IPS-NIHi7 (cell line): Measurements from ENCODE around the gene CAPZA2.
A peak's percentile ranks its signal among the peaks of the same experiment; 100 is the strongest.

ENCODE experiments used
- DNase-seq: peaks from one replicate; pipeline ENCODE4 v3.0.0; 2012; ENCODE audit warnings: mixed read lengths; ENCODE audit errors: extremely low spot score

Gene CAPZA2

GRCh38 chr7:116861717-116862116 lies 670 bp upstream of the CAPZA2 start:
- DNase-seq: no peak

GRCh38 chr7:116862951-116863670 lies 724 bp downstream of the CAPZA2 start:
- DNase-seq: peak; percentile 49

GRCh38 chr7:116863936-116864500 lies 1.6 kb downstream of the CAPZA2 start:
- DNase-seq: no peak

DNA sequence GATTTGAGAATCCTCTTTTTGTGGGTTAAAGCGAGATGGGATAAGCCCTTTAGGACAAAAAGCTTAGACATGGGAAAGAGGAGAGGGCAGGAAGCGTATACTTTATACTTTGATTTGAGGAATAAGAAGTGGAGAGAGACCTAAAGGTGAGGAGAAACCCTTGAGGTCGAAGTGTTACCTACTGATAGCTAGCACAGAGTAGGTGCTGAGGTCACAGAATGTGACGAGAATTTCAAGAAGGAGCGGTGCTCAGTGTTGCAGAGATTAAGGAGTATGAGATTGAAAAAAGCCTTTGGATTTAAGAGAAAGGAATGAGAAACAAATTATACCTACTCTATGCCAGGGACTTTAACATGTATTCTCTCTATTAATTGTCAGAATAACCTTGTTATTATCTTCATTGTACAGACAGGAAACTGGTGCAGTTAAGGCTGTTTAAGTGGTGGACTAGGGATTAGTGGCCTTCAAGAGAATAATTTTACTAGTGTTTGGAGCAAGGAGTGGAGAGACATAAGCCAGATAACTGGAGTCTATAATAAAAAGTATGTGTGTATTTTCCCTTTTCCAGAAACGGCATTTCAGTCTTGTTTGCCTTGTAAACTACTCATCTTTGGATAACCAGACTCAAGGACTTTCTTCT lies 8.8 kb downstream of the CAPZA2 start:
- no peak for DNase-seq

DNA sequence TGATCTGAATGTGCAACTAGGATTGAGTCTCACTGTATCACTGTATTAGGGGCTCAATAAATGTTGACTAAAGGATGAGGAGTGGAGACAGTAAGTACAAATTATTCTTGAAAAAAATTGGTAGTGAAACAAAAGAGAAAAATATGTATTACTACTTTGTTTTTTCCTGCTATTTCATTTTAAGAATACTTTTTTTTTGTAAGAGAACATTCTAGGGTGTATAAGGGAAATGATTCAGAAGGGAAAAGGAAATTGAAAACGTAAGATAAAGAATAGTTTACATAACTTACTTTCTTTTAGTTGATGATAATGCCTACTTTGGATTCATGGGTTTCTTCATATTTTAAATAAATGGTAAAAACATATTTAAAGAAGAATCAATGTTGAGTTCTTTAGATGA lies 9.6 kb downstream of the CAPZA2 start:
- DNase-seq: no peak

DNA sequence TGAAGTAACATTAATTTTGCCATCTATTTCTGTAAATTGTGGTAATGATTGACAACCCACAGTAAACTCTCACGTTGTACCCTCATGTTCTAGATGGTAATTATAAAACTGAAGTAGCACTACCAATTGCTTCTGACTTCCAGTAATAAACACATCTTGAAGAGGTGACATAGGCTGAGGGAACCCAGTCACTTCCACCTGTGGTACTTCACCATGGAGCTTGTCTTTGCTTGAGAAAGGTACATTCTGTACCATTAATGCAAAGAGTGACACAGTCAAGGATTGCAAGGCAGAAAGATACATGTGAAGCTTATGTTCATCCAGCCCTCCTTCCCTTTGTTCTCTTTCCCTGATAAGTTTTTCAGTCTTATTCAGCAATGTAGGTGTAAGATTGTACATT lies 11.2 kb downstream of the CAPZA2 start:
- DNase-seq: no peak

DNA sequence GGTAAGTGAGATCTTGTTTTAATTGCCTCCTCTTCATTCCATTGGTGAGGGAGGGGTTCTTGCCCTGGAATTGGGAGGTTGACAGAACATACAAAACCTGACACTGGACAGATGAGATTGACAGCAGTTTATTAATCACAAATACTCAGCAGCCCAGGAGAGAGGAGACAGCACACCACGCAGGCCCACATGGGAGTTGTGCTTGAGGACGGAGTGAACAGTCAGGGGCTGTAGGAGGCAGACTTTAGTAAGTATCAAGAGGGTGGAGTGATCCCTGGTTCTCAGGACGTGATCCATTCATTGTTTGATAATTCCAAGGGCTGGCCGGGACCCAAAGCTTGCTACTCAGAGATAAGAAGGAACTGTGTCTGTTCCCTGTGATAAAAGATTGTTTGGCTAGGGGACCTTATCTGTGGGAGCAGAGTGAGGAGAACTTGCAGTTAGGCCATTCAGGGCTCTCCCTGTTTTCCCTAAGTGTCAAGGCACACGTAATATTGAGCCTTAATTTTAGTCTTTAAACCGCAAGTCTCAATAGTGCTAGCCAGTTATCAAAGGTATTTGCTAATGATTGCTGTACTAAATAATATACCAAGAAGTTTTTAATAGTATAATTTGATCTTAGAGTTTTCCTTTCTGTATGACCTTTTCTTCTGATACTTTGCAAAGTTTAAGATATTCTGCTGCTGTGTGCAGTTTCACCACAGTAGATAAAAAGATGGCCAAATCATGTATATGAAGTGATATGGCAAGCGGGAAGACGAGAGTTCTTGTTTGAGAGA lies 14.5 kb downstream of the CAPZA2 start:
- peak; percentile 19 for DNase-seq

DNA sequence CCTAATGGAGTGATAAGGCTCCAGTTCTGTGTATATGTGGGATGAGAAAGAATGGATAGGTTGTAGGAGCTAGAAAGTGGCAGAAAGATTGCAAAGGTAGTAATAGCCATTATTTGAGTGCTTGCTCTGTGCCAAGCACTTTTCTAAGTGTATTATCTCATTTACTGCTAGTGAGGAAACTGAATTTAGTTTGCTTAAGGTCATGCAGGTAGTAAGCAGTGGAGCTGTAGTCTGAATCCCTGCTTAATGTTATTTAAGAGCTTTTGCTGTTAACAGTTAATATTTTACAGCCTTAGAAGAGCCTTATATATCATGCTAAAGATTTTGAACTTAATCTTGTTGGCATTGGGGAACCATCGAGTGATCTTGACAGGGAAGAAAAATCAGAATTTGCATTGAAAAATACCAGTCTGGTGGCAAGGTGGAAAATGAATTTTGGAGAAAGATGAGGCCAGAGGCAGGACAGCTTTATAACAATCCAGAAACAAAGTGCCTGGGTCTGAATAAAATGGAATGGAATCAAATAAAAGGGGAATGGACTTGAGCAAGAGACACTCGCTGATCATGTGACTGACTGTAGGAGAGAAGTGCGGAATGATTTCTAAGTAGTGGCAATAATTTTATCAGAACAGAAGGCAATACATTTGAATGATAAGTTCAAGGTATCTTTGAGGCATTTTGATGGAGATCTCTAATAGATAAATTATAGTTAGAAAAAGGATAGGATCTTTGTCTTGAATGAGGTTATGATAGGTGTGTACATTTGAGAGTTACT lies 15.2 kb downstream of the CAPZA2 start:
- DNase-seq: no peak

DNA sequence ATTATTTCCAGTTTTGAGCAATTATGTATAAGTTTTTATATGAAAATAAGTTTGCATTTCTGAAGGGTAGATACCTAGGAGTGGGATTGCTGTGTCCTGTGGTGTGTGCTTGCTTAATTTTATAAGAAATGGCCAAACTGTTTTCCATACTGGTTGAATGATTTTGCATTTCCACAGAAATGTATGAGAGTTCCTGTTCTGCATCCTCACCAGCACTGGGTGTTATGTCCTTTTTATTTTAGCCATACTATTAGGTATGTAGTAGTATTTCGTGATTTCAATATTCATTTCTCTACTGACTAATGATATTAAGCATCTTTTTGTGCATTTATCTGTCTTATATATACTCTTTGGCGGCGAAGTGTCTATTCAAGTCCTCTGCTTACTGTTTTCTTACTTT lies 22.3 kb downstream of the CAPZA2 start:
- DNase-seq: no peak

DNA sequence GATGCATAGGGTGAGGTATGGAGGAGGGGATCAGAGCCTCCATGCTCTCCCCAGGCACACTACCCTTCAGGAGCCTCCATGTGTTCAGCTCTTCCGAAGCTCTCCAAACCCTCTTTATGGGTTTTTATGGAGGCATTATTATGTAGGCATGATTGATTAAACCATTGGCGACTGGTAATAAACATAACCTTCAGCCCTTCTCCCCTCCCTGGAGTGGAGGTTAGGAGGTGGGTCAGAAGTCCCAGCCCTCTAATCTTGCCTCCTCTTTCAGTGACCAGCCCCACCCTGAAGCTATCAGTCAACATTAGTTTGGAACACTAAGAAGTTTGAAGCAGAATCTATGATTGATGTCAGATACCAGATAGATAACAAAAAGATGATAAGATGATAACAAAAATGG lies 23.3 kb downstream of the CAPZA2 start:
- DNase-seq: no peak

- DNase-seq: no peak
Observed at GRCh38 chr7:116886543-116887156, 24.3 kb downstream of the CAPZA2 start.

- DNase-seq: no peak
Observed at GRCh38 chr7:116888895-116889294, 26.5 kb downstream of the CAPZA2 start.

DNA sequence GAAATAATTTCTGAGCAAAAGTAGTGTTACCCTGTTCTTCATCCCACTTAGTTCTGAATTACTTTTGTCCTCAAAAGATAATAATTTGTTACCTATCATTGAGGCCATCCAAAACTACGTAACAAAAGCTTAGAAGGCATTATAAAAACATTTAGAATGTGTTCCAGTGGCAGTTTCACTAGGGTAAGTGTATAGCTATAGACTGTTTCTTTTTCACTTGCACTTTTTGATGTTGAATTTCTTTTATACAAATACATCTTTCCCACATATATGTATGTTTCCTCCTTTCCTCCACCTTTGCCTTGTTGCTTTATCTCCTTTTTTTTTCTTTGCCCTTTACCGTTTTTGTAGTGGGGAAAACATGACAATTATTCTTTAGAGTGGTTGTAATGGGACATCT lies 33.5 kb downstream of the CAPZA2 start:
- no peak for DNase-seq

- no peak for DNase-seq
Observed at GRCh38 chr7:116897661-116898060, 35.3 kb downstream of the CAPZA2 start.

DNA sequence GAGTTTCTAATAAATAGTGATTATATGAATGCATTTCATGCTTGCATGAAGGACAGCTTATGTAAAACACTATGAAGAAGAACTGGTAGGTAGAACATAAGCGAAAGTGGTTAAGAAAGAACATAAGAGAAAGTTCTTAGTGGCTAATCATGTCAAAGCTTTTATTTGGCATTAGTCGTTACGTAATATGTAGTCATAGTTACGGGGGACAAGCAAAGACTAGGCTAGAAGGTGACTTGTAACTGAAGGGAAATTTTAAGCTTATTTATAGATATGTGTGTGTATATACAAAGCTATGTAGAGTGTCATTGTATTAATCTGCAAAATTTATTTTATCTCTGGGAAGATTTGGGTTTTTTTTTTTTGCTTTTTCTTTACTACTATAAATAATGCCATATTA lies 36.9 kb downstream of the CAPZA2 start:
- DNase-seq: no peak

DNA sequence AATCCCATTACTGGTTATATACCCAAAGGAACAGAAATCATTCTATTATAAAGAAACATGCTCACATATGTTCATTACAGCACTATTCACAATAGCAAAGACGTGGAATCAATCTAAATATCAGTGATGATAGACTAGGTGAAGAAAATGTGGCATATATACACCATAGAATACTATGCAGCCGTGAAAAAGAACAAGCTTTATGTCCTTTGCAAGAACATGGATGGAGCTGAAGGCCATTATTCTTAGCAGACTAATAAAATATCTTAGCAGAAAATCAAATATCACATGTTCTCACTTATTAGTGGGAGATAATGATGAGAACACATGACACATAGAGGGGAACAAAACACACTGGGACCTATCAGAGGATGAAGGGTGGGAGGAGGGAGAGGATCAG lies 38.8 kb downstream of the CAPZA2 start:
- no peak for DNase-seq

DNA sequence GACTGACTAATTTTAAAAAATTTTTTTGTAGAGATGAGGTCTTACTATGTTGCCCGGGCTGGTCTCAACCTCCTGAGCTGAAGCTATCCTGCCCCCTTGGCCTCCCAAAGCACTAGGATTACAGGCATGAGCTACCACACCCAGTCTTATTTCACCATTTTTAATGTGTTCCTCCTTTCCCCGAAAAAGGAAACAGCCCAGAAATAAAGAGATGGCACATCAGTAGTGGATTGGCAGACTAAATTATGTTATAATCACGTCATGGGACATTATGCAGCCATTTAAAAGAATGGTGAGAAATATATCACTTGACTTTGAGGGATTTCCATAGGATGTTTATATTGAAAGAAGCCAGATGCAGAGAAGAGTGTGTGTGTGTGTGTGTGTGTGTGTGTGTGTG lies 40.5 kb downstream of the CAPZA2 start:
- DNase-seq: no peak

- DNase-seq: no peak
Observed at GRCh38 chr7:116906391-116906790, 44.0 kb downstream of the CAPZA2 start.

DNA sequence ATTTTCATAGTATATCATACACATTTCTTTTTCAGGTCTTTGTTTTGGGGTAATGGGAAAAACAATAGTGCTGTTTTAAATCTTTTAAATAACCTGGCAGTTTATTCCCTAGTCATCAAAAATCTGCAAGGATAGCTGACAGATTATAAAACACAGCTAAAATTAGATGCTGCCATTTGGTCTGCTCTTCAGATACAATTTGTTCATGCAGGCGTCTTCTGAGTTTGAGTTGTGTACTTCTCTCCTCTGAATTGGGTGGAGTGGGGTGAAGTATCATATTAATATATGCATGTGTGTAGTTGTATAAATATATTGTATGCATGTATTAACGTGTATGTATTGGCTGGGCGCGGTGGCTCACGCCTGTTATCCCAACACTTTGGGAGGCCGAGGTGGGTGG lies 48.0 kb downstream of the CAPZA2 start:
- DNase-seq: no peak

GRCh38 chr7:116911801-116912200 lies 49.4 kb downstream of the CAPZA2 start:
- DNase-seq: no peak

DNA sequence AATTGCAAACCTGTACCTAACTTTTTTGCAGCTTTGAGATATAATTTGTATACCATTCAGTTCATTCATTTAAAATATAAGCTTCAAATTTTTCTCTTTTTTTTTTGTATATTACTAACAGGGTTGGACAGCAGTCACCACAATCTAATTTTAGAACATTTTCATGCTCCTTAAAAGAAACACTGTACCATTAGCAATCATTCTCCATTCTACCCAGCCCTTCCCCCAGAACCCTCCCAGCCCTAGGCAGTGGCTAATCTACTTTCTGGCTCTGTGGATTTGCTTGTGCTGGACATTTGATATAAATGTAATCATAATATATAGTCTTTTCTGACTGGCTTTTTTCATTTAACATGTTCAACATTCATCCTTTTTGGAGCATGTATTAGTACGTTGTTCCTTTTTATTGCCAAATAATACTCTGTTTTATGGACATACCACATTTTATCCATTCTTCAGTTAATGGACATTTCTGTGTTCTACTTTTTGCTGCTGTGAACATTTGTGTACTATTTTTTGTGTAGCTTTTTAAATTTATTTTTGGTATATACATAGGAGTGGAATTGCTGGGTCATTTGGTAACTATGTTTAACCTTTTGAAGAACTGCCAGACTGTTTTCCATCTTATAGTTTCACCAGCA lies 50.0 kb downstream of the CAPZA2 start:
- no peak for DNase-seq
